Muscle layer of duodenum (tissue), 2 donors: Measurements from ENCODE around the gene CREB5.

Experiments
- H3K27ac ChIP-seq: one replicate; pipeline ENCODE4 v1.7.0; 2013; ENCODE audit warnings: mild to moderate bottlenecking, low read length
- H3K27me3 ChIP-seq: one replicate; pipeline ENCODE4 v1.7.0; 2013; ENCODE audit warnings: low read depth, mild to moderate bottlenecking, control low read depth, low read length
- H3K36me3 ChIP-seq, 2 donors: one replicate each; pipeline ENCODE4 v1.7.0; 2013; ENCODE audit warnings: low read length in 2 of 2, control low read depth in 1 of 2, mild to moderate bottlenecking in 1 of 2; ENCODE audit not compliant: insufficient read depth in 2 of 2, control insufficient read depth in 1 of 2
- H3K4me1 ChIP-seq, 2 donors: one replicate each; pipeline ENCODE4 v1.7.0; 2013; ENCODE audit warnings: low read length in 2 of 2, mild to moderate bottlenecking in 2 of 2, control low read depth in 1 of 2, moderate library complexity in 1 of 2; ENCODE audit not compliant: insufficient read depth in 2 of 2, control insufficient read depth in 1 of 2
- H3K4me3 ChIP-seq, 2 donors: one replicate each; pipeline ENCODE4 v1.7.0; 2013; ENCODE audit warnings: low read length in 2 of 2, low read depth in 1 of 2, mild to moderate bottlenecking in 1 of 2
- H3K9me3 ChIP-seq, 2 donors: one replicate each; pipeline ENCODE4 v1.7.0; 2013; ENCODE audit warnings: low read length in 2 of 2, control low read depth in 1 of 2, mild to moderate bottlenecking in 1 of 2; ENCODE audit not compliant: control insufficient read depth in 1 of 2
- donor health status: healthy.

CREB5 gene

DNA sequence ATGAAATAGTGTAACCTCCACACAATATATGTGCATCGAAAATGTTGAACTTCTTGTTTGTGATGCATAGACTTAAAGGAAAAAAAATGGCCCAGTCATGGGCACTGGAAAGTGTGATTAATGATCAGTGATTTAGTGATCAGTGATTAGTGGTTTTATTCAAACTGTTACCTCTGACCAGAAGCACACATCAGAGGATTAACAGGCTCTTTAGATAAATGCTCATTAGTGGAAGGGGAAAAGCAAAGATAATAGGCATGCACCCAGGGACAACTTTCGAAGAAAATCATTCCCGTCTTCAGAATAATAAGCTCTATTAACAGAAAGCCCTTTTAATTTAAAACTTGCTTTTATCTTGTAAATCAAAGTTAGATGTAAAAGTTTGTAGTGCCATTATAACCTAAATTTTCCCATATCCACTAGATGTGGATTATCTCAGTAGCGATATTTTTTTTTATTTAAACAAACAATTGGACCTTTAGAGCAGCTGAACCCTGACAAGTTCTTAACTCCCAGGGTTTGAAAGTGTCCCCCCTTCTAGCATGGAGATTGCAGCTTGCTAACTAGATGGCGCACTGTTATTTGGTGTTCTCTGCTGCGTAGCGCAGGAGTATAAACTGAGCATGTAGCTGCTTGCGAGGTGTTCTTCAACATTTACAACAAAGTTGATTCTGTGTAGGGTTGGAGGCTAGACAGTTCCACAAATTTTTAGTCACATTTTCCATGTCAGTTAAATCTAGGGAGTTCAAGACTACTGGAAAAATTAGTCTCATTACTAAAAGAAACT lies at the start of gene CREB5:
Gene CREB5 (plus strand): TSS at position 643 of the 787 bp plus-strand sequence. CDS start 397 bp downstream, outside the sequence.
- Histone ChIP-seq H3K4me1 (no peaks in the 10 kb centered on the region), H3K36me3 (no peaks in the 10 kb centered on the region), H3K9me3 (no peaks in the 10 kb centered on the region), H3K27ac (no peak within 1 kb of the TSS), H3K27me3 (peaks cover 10% of the 10 kb centered on the region), H3K4me3 (no peak within 1 kb of the TSS)

DNA sequence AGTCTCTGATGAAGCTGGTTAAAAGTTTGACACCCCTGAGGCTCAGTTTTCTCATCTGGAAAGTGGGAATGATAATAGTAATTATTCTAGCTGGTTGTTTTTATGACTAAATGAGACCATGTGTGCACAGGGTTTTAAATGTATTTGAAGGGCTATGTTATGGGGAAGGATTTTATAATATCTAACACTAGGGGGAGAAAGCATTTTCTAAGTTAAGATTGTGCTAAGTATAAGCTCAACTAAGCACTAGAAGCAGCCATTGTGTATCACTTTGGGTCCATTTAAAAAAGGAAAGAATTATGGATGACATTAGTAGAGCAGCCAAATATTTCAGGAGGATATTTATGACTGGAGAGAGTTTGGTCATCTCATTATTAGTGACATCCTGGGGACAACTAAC lies 49.5 kb upstream of the CREB5 start:
- Histone ChIP-seq H3K27ac (no peak overlapping the region), H3K27me3 (no peaks in the 10 kb centered on the region), H3K4me3 (no peak overlapping the region), H3K4me1 (no peaks in the 10 kb centered on the region), H3K36me3 (no peaks in the 10 kb centered on the region), H3K9me3 (peaks cover 0 to 4% of the 10 kb centered on the region in 2 donors)

DNA sequence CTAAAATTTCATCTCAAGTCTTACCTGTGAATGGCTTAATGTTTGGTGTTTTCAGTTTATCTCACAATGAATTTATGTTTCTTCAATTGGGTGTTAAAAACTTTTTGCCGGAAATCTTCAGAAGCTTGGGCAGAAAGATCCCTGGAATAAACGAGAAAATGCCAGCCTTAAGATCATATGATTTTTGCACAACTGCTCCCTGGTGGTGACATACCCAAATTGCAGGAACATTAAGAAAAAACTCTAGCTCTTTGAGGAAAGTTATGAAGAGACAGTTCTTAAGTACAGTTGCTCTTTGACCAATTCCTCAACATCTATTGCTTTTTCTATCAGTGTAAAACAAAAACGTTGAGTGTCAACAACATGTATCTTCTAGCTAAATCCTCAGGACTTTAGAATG lies 48.2 kb upstream of the CREB5 start:
- no peaks in the 10 kb centered on the region for H3K36me3 ChIP-seq
- H3K9me3 ChIP-seq: peaks cover 0 to 4% of the 10 kb centered on the region in 2 donors
- no peaks in the 10 kb centered on the region for H3K27me3 ChIP-seq
- H3K4me3 ChIP-seq: no peak overlapping the region
- no peaks in the 10 kb centered on the region for H3K4me1 ChIP-seq
- no peak overlapping the region for H3K27ac ChIP-seq

DNA sequence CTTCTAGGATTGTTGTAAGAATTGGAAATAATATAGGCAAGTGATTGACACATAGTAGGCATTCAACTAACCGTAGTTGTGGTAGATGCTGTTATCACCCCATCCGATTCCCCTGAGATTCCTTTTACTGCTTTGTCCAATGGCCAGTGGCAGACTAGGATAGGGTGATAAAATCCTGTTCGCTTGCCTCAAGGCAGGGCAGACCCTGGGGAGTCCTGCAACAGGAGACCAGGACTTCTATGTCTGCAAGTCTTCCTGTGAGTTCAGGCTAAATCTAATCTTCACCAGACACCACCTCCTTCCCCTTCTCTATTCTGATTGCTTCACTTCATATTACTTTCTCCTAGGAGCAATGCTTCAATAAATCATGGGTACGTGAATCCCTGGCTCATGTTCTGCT lies 42.8 kb upstream of the CREB5 start:
- H3K27ac ChIP-seq: no peak overlapping the region
- H3K27me3 ChIP-seq: no peaks in the 10 kb centered on the region
- no peak overlapping the region for H3K4me3 ChIP-seq
- H3K4me1 ChIP-seq: no peaks in the 10 kb centered on the region
- no peaks in the 10 kb centered on the region for H3K36me3 ChIP-seq
- peaks cover 0 to 1% of the 10 kb centered on the region in 2 donors for H3K9me3 ChIP-seq

DNA sequence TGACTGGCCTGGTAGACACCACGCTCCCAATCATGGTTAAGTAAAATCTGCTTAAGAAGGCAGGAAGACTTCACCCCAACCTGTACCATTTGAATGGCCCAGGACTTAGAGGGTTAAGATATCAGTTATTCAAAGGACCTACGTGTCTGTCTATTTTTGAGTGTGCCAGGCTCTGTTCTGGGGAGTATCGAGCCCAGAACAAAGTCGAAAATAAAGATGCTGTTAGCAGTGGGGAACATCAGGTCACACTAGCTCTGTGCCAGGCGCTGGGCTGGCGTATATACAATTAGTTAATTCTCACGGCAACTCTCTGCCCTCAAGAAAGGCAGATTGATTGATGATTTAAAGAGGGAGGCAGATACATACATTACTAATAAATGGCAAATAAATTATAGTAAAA lies 40.5 kb upstream of the CREB5 start:
- H3K4me1 ChIP-seq: no peaks in the 10 kb centered on the region
- no peaks in the 10 kb centered on the region for H3K27me3 ChIP-seq
- H3K9me3 ChIP-seq: no peaks in the 10 kb centered on the region
- no peak overlapping the region for H3K27ac ChIP-seq
- H3K4me3 ChIP-seq: no peak overlapping the region
- no peaks in the 10 kb centered on the region for H3K36me3 ChIP-seq

DNA sequence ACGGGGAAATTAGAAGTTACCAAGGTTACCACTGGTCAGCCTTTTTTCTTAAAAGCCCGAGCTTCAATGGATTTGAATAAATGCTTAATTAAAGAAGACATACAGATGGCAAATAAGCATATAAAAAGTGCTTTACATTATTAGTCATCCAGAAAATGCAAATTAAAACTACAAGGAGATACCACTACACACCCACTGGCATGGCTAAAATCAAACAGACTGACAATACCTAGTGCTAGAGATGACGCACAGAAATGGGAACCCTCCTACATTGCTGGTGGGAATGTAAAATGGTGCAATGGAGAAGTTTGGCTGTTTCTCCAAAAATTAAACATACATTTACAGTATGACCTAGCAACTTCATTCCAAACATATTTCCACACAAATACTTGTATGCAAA lies 38.3 kb upstream of the CREB5 start:
- H3K27me3 ChIP-seq: no peaks in the 10 kb centered on the region
- no peak overlapping the region for H3K4me3 ChIP-seq
- no peaks in the 10 kb centered on the region for H3K4me1 ChIP-seq
- H3K9me3 ChIP-seq: no peaks in the 10 kb centered on the region
- no peak overlapping the region for H3K27ac ChIP-seq
- H3K36me3 ChIP-seq: no peaks in the 10 kb centered on the region

GRCh38 chr7:28375729-28376128 lies 36.6 kb upstream of the CREB5 start:
- Histone ChIP-seq H3K4me1 (no peaks in the 10 kb centered on the region), H3K27me3 (no peaks in the 10 kb centered on the region), H3K4me3 (no peak overlapping the region), H3K27ac (no peak overlapping the region), H3K9me3 (no peaks in the 10 kb centered on the region), H3K36me3 (no peaks in the 10 kb centered on the region)

DNA sequence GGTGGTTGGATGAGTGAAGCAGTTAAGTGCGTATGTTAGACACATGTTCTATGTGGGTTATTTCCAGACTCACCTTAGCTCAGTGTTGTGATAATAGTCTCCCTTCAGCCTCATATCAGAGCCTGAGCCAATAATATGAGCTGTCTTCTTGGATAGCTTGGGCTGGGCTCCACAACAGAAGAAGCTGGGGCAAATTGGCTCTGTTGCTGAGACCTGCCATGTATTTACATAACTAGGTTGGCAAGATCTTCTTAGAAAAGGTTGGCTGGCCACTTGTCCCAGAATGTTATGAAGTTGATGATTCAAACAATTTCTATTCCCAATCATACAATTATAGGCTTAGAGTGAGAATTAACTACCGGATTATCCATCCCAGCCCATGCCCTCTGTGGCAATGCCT lies 35.7 kb upstream of the CREB5 start:
- Histone ChIP-seq H3K4me3 (no peak overlapping the region), H3K27me3 (no peaks in the 10 kb centered on the region), H3K9me3 (no peaks in the 10 kb centered on the region), H3K4me1 (no peaks in the 10 kb centered on the region), H3K36me3 (no peaks in the 10 kb centered on the region), H3K27ac (no peak overlapping the region)

GRCh38 chr7:28378574-28379149 lies 33.7 kb upstream of the CREB5 start:
- H3K27me3 ChIP-seq: no peaks in the 10 kb centered on the region
- H3K4me1 ChIP-seq: no peaks in the 10 kb centered on the region
- H3K36me3 ChIP-seq: no peaks in the 10 kb centered on the region
- H3K9me3 ChIP-seq: no peaks in the 10 kb centered on the region
- no peak overlapping the region for H3K4me3 ChIP-seq
- H3K27ac ChIP-seq: no peak overlapping the region

- H3K4me1 ChIP-seq: no peaks in the 10 kb centered on the region
- no peak overlapping the region for H3K27ac ChIP-seq
- H3K4me3 ChIP-seq: no peak overlapping the region
- no peaks in the 10 kb centered on the region for H3K27me3 ChIP-seq
- H3K9me3 ChIP-seq: no peaks in the 10 kb centered on the region
- H3K36me3 ChIP-seq: no peaks in the 10 kb centered on the region
Measured at GRCh38 chr7:28381466-28381865, 30.9 kb upstream of the CREB5 start.

DNA sequence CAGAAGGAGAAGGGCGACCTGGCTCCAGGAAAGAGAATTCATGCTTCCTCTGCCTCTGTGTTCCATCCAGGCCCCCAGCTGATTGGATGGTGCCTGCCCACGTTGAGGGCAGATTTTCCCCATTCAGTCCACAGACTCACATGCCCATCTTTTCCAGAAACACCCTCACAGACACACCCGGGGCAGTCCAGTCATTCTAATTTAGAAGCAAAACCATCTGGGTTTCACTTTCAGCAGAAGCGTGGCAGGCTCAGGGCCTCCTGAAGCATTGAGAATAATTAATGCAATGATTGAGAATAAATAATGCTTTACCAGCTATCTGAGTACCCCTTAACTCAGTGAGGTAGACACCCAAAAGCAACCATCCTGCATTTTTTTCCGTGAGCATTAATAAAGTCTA lies 30.2 kb upstream of the CREB5 start:
- H3K36me3 ChIP-seq: no peaks in the 10 kb centered on the region
- no peak overlapping the region for H3K27ac ChIP-seq

GRCh38 chr7:28383975-28384374 lies 28.3 kb upstream of the CREB5 start:
- Histone ChIP-seq H3K9me3 (no peaks in the 10 kb centered on the region), H3K4me3 (no peak overlapping the region), H3K27ac (no peak overlapping the region), H3K36me3 (no peaks in the 10 kb centered on the region), H3K4me1 (no peaks in the 10 kb centered on the region), H3K27me3 (no peaks in the 10 kb centered on the region)

More for the DNA sequence above, 30.2 kb upstream of the CREB5 start:
- H3K4me3 ChIP-seq: no peak overlapping the region
- H3K27me3 ChIP-seq: no peaks in the 10 kb centered on the region
- no peaks in the 10 kb centered on the region for H3K9me3 ChIP-seq
- no peaks in the 10 kb centered on the region for H3K4me1 ChIP-seq
